Dendritic cell treated with granulocyte-macrophage colony-stimulating factor and Interleukin-4, amounts not matched to agents 40 ng/mL and 50 ng/mL, for 4 days (primary cell): ENCODE data around the gene DHRS12.

Experiments used
- H3K27ac Mint-ChIP-seq: one replicate; pipeline ENCODE4 v1.8.0; 2022; ENCODE audit warnings: mild to moderate bottlenecking, mixed read lengths
- H3K27me3 Mint-ChIP-seq: one replicate; pipeline ENCODE4 v1.8.0; 2022; ENCODE audit warnings: mild to moderate bottlenecking, mixed read lengths
- H3K36me3 Mint-ChIP-seq: one replicate; pipeline ENCODE4 v1.8.0; 2022; ENCODE audit warnings: low read depth, mixed read lengths
- H3K4me1 Mint-ChIP-seq: one replicate; pipeline ENCODE4 v1.8.0; 2022; ENCODE audit warnings: low read depth, mixed read lengths
- H3K4me3 Mint-ChIP-seq: one replicate; pipeline ENCODE4 v1.8.0; 2022; ENCODE audit warnings: mild to moderate bottlenecking, moderate library complexity, mixed read lengths
- H3K9me3 Mint-ChIP-seq: one replicate; pipeline ENCODE4 v1.8.0; 2022; ENCODE audit warnings: mixed read lengths
- intact Hi-C: fragments of 100-400 bp; cut with micrococcal nuclease; formaldehyde crosslinking; loops from one replicate; pipeline ENCODE4 v1.15.0; 2022

Gene DHRS12

GRCh38 chr13:51794964-51795363 is 9.0 kb downstream of the DHRS12 start:
- Mint-ChIP-seq H3K27ac (peak overlapping the region; percentile 33), H3K4me1 (peaks cover 28% of the 10 kb centered on the region), H3K9me3 (no peaks in the 10 kb centered on the region), H3K4me3 (no peak overlapping the region), H3K36me3 (peaks cover 12% of the 10 kb centered on the region), H3K27me3 (peaks cover 22% of the 10 kb centered on the region)
- intact Hi-C loops, result no loop called here

- no peak overlapping the region for H3K4me3 Mint-ChIP-seq
- H3K4me1 Mint-ChIP-seq, result peaks cover 28% of the 10 kb centered on the region
- intact Hi-C loops, result no loop called here
- peaks cover 14% of the 10 kb centered on the region for H3K27me3 Mint-ChIP-seq
- H3K9me3 Mint-ChIP-seq, result no peaks in the 10 kb centered on the region
- H3K27ac Mint-ChIP-seq, result peak overlapping the region; percentile 77
- H3K36me3 Mint-ChIP-seq, result peaks cover 12% of the 10 kb centered on the region
Observed at GRCh38 chr13:51793570-51794271, 10.2 kb downstream of the DHRS12 start.

- Mint-ChIP-seq H3K9me3 (no peaks in the 10 kb centered on the region), H3K27me3 (peaks cover 7% of the 10 kb centered on the region), H3K27ac (no peak overlapping the region), H3K4me1 (no peaks in the 10 kb centered on the region), H3K36me3 (peaks cover 6% of the 10 kb centered on the region), H3K4me3 (no peak overlapping the region)
- intact Hi-C loops, result no loop called here
Observed at GRCh38 chr13:51786425-51787265, 17.3 kb downstream of the DHRS12 start.

GRCh38 chr13:51785712-51786424 is 18.1 kb downstream of the DHRS12 start:
- H3K36me3 Mint-ChIP-seq, result peaks cover 3% of the 10 kb centered on the region
- no peaks in the 10 kb centered on the region for H3K4me1 Mint-ChIP-seq

GRCh38 chr13:51784097-51784496 is 19.9 kb downstream of the DHRS12 start:
- intact Hi-C loops, result no loop called here
- Mint-ChIP-seq H3K9me3 (no peaks in the 10 kb centered on the region), H3K36me3 (no peaks in the 10 kb centered on the region), H3K4me1 (peaks cover 3% of the 10 kb centered on the region), H3K4me3 (no peak overlapping the region), H3K27me3 (peaks cover 8% of the 10 kb centered on the region), H3K27ac (no peak overlapping the region)

More at GRCh38 chr13:51785712-51786424, 18.1 kb downstream of the DHRS12 start:
- intact Hi-C loops, result no loop called here
- Mint-ChIP-seq H3K4me3 (no peak overlapping the region), H3K9me3 (no peaks in the 10 kb centered on the region), H3K27ac (no peak overlapping the region), H3K27me3 (peaks cover 5% of the 10 kb centered on the region)

GRCh38 chr13:51783428-51784094 is 20.4 kb downstream of the DHRS12 start:
- intact Hi-C loops, result no loop called here
- peaks cover 5% of the 10 kb centered on the region for H3K4me1 Mint-ChIP-seq
- no peaks in the 10 kb centered on the region for H3K36me3 Mint-ChIP-seq
- H3K27ac Mint-ChIP-seq, result no peak overlapping the region
- peaks cover 10% of the 10 kb centered on the region for H3K27me3 Mint-ChIP-seq
- no peak overlapping the region for H3K4me3 Mint-ChIP-seq
- no peaks in the 10 kb centered on the region for H3K9me3 Mint-ChIP-seq

GRCh38 chr13:51782026-51782710 is 21.8 kb downstream of the DHRS12 start:
- no peaks in the 10 kb centered on the region for H3K9me3 Mint-ChIP-seq
- intact Hi-C loops, result no loop called here
- H3K27ac Mint-ChIP-seq, result no peak overlapping the region
- no peaks in the 10 kb centered on the region for H3K36me3 Mint-ChIP-seq
- no peak overlapping the region for H3K4me3 Mint-ChIP-seq
- H3K27me3 Mint-ChIP-seq, result peaks cover 17% of the 10 kb centered on the region
- peaks cover 16% of the 10 kb centered on the region for H3K4me1 Mint-ChIP-seq

- Mint-ChIP-seq H3K27me3 (peaks cover 24% of the 10 kb centered on the region), H3K9me3 (no peaks in the 10 kb centered on the region), H3K4me3 (no peak overlapping the region), H3K4me1 (peaks cover 16% of the 10 kb centered on the region), H3K27ac (no peak overlapping the region), H3K36me3 (no peaks in the 10 kb centered on the region)
- intact Hi-C loops, result no loop called here
Observed at GRCh38 chr13:51781246-51782022, 22.5 kb downstream of the DHRS12 start.

GRCh38 chr13:51780099-51780498 is 23.9 kb downstream of the DHRS12 start:
- Mint-ChIP-seq H3K9me3 (no peaks in the 10 kb centered on the region), H3K27me3 (peaks cover 29% of the 10 kb centered on the region), H3K4me3 (no peak overlapping the region), H3K27ac (no peak overlapping the region), H3K36me3 (no peaks in the 10 kb centered on the region), H3K4me1 (peaks cover 16% of the 10 kb centered on the region)
- intact Hi-C loops, result no loop called here

GRCh38 chr13:51778392-51778791 is 25.6 kb downstream of the DHRS12 start:
- Mint-ChIP-seq H3K4me1 (peaks cover 16% of the 10 kb centered on the region), H3K9me3 (no peaks in the 10 kb centered on the region), H3K4me3 (no peak overlapping the region), H3K27ac (peak overlapping the region; percentile 46), H3K36me3 (no peaks in the 10 kb centered on the region), H3K27me3 (peaks cover 26% of the 10 kb centered on the region)
- intact Hi-C loops, result no loop called here

- no peaks in the 10 kb centered on the region for H3K9me3 Mint-ChIP-seq
- H3K36me3 Mint-ChIP-seq, result no peaks in the 10 kb centered on the region
- intact Hi-C loops, result no loop called here
- peak overlapping the region; percentile 46 for H3K27ac Mint-ChIP-seq
- peaks cover 16% of the 10 kb centered on the region for H3K4me1 Mint-ChIP-seq
- peaks cover 26% of the 10 kb centered on the region for H3K27me3 Mint-ChIP-seq
- no peak overlapping the region for H3K4me3 Mint-ChIP-seq
Observed at GRCh38 chr13:51777921-51778320, 26.0 kb downstream of the DHRS12 start.

- H3K4me3 Mint-ChIP-seq, result no peak overlapping the region
- intact Hi-C loops, result no loop called here
- H3K9me3 Mint-ChIP-seq, result no peaks in the 10 kb centered on the region
- no peak overlapping the region for H3K27ac Mint-ChIP-seq
- H3K4me1 Mint-ChIP-seq, result peaks cover 16% of the 10 kb centered on the region
- peaks cover 28% of the 10 kb centered on the region for H3K27me3 Mint-ChIP-seq
- H3K36me3 Mint-ChIP-seq, result no peaks in the 10 kb centered on the region
Observed at GRCh38 chr13:51776179-51776578, 27.8 kb downstream of the DHRS12 start.

- intact Hi-C loops, result no loop called here
- no peak overlapping the region for H3K27ac Mint-ChIP-seq
- H3K4me1 Mint-ChIP-seq, result peaks cover 11% of the 10 kb centered on the region
- peaks cover 10% of the 10 kb centered on the region for H3K36me3 Mint-ChIP-seq
- H3K4me3 Mint-ChIP-seq, result no peak overlapping the region
- peaks cover 22% of the 10 kb centered on the region for H3K27me3 Mint-ChIP-seq
- H3K9me3 Mint-ChIP-seq, result no peaks in the 10 kb centered on the region
Observed at GRCh38 chr13:51773515-51773914, 30.4 kb downstream of the DHRS12 start.
